SU-DHL-6 (cell line): ENCODE data around the gene HHAT.
"Not testable (repeated sequence)": the region's sequence is repeated elsewhere in the genome, so short reads cannot be mapped to it uniquely, and the experiment has no call there.

Experiments
- EZH2phosphoT487 ChIP-seq: fragments of 200-600 bp; sonication (generic), shearing (Covaris generic); conservative IDR thresholded peaks from 2 replicates; pipeline ENCODE4 v1.6.1; 2018; ENCODE audit warnings: mild to moderate bottlenecking, antibody characterized with exemption, low read length, moderate library complexity, mixed read lengths
- TF ChIP-seq, protein P1 (sequence below): fragments of 200-600 bp; sonication (generic); IDR thresholded peaks from one replicate; pipeline ENCODE4 v1.5.1; 2017; ENCODE audit warnings: antibody characterized with exemption, mild to moderate bottlenecking, low read length, moderate library complexity; ENCODE audit not compliant: insufficient read depth, poor library complexity, severe bottlenecking

DNA sequence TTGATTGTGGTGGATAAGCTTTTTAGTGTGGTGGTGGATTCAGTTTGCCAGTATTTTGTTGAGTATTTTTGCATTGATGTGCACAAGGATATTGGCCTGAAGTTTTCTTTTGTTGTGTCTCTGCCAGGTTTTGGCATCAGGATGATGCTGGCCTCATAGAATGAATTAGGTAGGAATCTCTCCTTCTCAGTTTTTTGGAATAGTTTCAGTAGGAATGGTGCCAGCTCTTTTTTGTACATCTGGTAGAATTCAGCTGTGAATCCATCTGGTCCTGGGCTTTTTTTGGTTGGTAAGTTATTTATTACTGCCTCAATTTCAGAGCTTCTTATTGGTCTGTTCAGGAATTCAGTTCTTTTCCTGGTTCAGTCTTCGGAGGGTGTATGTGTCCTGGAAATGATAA lies 98.0 kb downstream of the HHAT start:
- TF ChIP-seq EZH2phosphoT487, result not testable (repeated sequence)
- TF ChIP-seq, protein P1, sequence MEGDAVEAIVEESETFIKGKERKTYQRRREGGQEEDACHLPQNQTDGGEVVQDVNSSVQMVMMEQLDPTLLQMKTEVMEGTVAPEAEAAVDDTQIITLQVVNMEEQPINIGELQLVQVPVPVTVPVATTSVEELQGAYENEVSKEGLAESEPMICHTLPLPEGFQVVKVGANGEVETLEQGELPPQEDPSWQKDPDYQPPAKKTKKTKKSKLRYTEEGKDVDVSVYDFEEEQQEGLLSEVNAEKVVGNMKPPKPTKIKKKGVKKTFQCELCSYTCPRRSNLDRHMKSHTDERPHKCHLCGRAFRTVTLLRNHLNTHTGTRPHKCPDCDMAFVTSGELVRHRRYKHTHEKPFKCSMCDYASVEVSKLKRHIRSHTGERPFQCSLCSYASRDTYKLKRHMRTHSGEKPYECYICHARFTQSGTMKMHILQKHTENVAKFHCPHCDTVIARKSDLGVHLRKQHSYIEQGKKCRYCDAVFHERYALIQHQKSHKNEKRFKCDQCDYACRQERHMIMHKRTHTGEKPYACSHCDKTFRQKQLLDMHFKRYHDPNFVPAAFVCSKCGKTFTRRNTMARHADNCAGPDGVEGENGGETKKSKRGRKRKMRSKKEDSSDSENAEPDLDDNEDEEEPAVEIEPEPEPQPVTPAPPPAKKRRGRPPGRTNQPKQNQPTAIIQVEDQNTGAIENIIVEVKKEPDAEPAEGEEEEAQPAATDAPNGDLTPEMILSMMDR, result not testable (repeated sequence)
